RPMI7951 (cell line): ENCODE data around the gene CA14. TPM values are rescaled to one million over a fixed set of nuclear protein-coding genes. Genes with fewer than 3 reads are reported as not detected.
A peak's percentile ranks its signal among the peaks of the same experiment; 100 is the strongest.
"Not testable (repeated sequence)": the region's sequence is repeated elsewhere in the genome, so short reads cannot be mapped to it uniquely, and the experiment has no call there.

Source experiments
- DNase-seq: peaks from one replicate; pipeline ENCODE4 v3.0.0-alpha.2; 2012; ENCODE audit warnings: low read depth
- total RNA-seq: library from RNA; depleted of rRNA; stranded (reverse); fragments of >200 nt; shearing (Covaris generic); gene quantifications from 2 replicates; pipeline ENCODE4 v1.2.3, GENCODE V29; 2014

Gene CA14
- total RNA-seq, 1 experiment from 2014 or later, result not detected

- peak; percentile 100 for DNase-seq
Observed at GRCh38 chr1:150235852-150236613, 21.5 kb upstream of the CA14 start, which contains the start of gene ANP32E. TSS of gene ANP32E (minus strand) at chr1:150236112. CDS start at chr1:150235786, 326 bp downstream.

- no peak for DNase-seq
Observed at GRCh38 chr1:150236614-150237100, 20.9 kb upstream of the CA14 start.

- not testable (repeated sequence) for DNase-seq
Observed at GRCh38 chr1:150237176-150237575, 20.4 kb upstream of the CA14 start.

GRCh38 chr1:150237746-150238145, 19.8 kb upstream of the CA14 start:
- no peak for DNase-seq

- DNase-seq, result no peak
Observed at GRCh38 chr1:150243003-150243402, 14.6 kb upstream of the CA14 start.

- DNase-seq, result no peak
Observed at GRCh38 chr1:150249936-150250335, 7.6 kb upstream of the CA14 start.

GRCh38 chr1:150256198-150256553, 1.4 kb upstream of the CA14 start:
- no peak for DNase-seq

- DNase-seq, result no peak
Observed at GRCh38 chr1:150256554-150257341, 826 bp upstream of the CA14 start.

- no peak for DNase-seq
Observed at GRCh38 chr1:150259217-150259616, 1.6 kb downstream of the CA14 start.

- DNase-seq, result no peak
Observed at GRCh38 chr1:150259758-150260669, 2.4 kb downstream of the CA14 start.

- DNase-seq, result no peak
Observed at GRCh38 chr1:150261367-150261766, 3.8 kb downstream of the CA14 start.

- no peak for DNase-seq
Observed at GRCh38 chr1:150262388-150263320, 5.1 kb downstream of the CA14 start.

GRCh38 chr1:150263549-150263948, 6.0 kb downstream of the CA14 start:
- no peak for DNase-seq

- no peak for DNase-seq
Observed at GRCh38 chr1:150267896-150268295, 10.3 kb downstream of the CA14 start.

GRCh38 chr1:150268340-150268704, 10.7 kb downstream of the CA14 start:
- DNase-seq, result peak; percentile 16

GRCh38 chr1:150268705-150269403, 11.3 kb downstream of the CA14 start, which contains the start of gene APH1A:
TSS of gene APH1A (minus strand) at chr1:150269016. CDS start at chr1:150268810, 206 bp downstream.
- DNase-seq, result peak; percentile 96

GRCh38 chr1:150269451-150269850, 11.9 kb downstream of the CA14 start:
- DNase-seq, result no peak

- DNase-seq, result no peak
Observed at GRCh38 chr1:150271291-150271959, 13.9 kb downstream of the CA14 start.

GRCh38 chr1:150273311-150273710, 15.7 kb downstream of the CA14 start:
- DNase-seq, result no peak
